CD4-positive, alpha-beta T cell (primary cell): ENCODE measurements around the gene DAPK3. TPM values are rescaled to one million over a fixed set of nuclear protein-coding genes. Genes with fewer than 3 reads are reported as not detected.

Experiments used
- ATAC-seq: fragments of 200-7000 bp; cut with Tn5 transposase; one replicate; pipeline ENCODE4 v1.10.0; 2022; ENCODE audit warnings: mild to moderate bottlenecking; ENCODE audit not compliant: poor library complexity
- CTCF ChIA-PET: fragments of 350-600 bp; sonication (Branson Sonifier 250); formaldehyde crosslinking; loops from one replicate; lab custom pipeline; 2021; ENCODE audit warnings: antibody characterized with exemption, inconsistent platforms; lab: Charles Lee
- POLR2A ChIA-PET: fragments of 350-600 bp; sonication (Branson Sonifier 250); formaldehyde crosslinking; loops from one replicate; lab custom pipeline; 2021; ENCODE audit warnings: antibody characterized with exemption, inconsistent platforms; lab: Charles Lee
- DNase-seq, 14 experiments: peaks; one replicate each; pipeline ENCODE4 v3.0.0-alpha.2; 2013 to 2020; ENCODE audit warnings: mixed read lengths in 2 of 14
- H3K27ac ChIP-seq, 2 donors: one replicate each; pipeline versions ENCODE4 v1.5.1 to v1.7.0; 2013; ENCODE audit warnings: low read length in 2 of 2, low read depth in 1 of 2, mild to moderate bottlenecking in 1 of 2
- H3K27me3 ChIP-seq, 2 experiments: 1 replicate in 1 of 2; 2 replicates in 1 of 2; pipeline versions ENCODE4 v1.6.1 to v1.7.0; 2013; ENCODE audit warnings: low read length in 2 of 2, control low read depth in 1 of 2, mild to moderate bottlenecking in 1 of 2, moderate library complexity in 1 of 2; ENCODE audit not compliant: insufficient read depth in 2 of 2, control insufficient read depth in 1 of 2
- H3K36me3 ChIP-seq: one replicate; pipeline ENCODE4 v1.6.1; 2013; ENCODE audit warnings: low read length, control low read depth; ENCODE audit not compliant: insufficient read depth
- H3K4me1 ChIP-seq: one replicate; pipeline ENCODE4 v1.6.1; 2013; ENCODE audit warnings: low read length, control low read depth; ENCODE audit not compliant: insufficient read depth
- H3K4me3 ChIP-seq: one replicate; pipeline ENCODE4 v1.5.1; 2013; ENCODE audit warnings: mild to moderate bottlenecking, low read length, moderate library complexity
- H3K9me3 ChIP-seq, 2 experiments: 1 replicate in 1 of 2; 2 replicates in 1 of 2; pipeline versions ENCODE4 v1.6.1 to v1.7.0; 2013; ENCODE audit warnings: low read length in 2 of 2, mild to moderate bottlenecking in 2 of 2, control low read depth in 1 of 2, moderate library complexity in 1 of 2; ENCODE audit not compliant: control insufficient read depth in 1 of 2, insufficient read depth in 1 of 2
- H3K27ac Mint-ChIP-seq: one replicate; pipeline ENCODE4 v1.8.0; 2020; ENCODE audit warnings: mixed read lengths
- H3K27me3 Mint-ChIP-seq: one replicate; pipeline ENCODE4 v1.8.0; 2021; ENCODE audit warnings: mixed read lengths
- H3K36me3 Mint-ChIP-seq: one replicate; pipeline ENCODE4 v1.8.0; 2021; ENCODE audit warnings: low read depth, mixed read lengths
- H3K4me1 Mint-ChIP-seq: one replicate; pipeline ENCODE4 v1.8.0; 2021; ENCODE audit warnings: low read depth, mixed read lengths
- H3K4me3 Mint-ChIP-seq: one replicate; pipeline ENCODE4 v1.8.0; 2020; ENCODE audit warnings: mild to moderate bottlenecking, mixed read lengths
- H3K9me3 Mint-ChIP-seq: one replicate; pipeline ENCODE4 v1.8.0; 2020; ENCODE audit warnings: mixed read lengths
- CTCF ChIP-seq: fragments of 200-600 bp; IDR thresholded peaks from one replicate; pipeline ENCODE4 v1.8.0; 2022; ENCODE audit warnings: antibody characterized with exemption, mild to moderate bottlenecking
- intact Hi-C, 2 experiments: fragments of 100-400 bp; cut with DNase I in 1 of 2; cut with micrococcal nuclease in 1 of 2; formaldehyde crosslinking; loops; one replicate each; pipeline versions ENCODE4 v1.15.1 to v1.9.0; 2023 to 2025; cut with DNase I, micrococcal nuclease
- total RNA-seq, 174 experiments: library from RNA in 2 of 174; stranded (reverse) in 2 of 174; gene quantifications; one replicate each; pipeline ENCODE4 v1.2.3 and lab custom pipeline; 2021 to 2026

DAPK3 gene
- total RNA-seq, 2 experiments from 2014 or later = 21.1 to 22.9 TPM

GRCh38 chr19:3984908-3985642, 14.2 kb upstream of the DAPK3 start, which contains the start of gene EEF2:
TSS of gene EEF2 (minus strand) at chr19:3985463. CDS start at chr19:3985380, 83 bp downstream.
- peak within 1 kb of the TSS; percentile 91 for H3K27ac Mint-ChIP-seq
- POLR2A ChIA-PET = interaction anchor here (0.6 to 4.9 kb wide), 27 partner anchors 8 to 980 kb away, joined by 3 to 72 read pairs (median 4); partner anchors contain the start of genes APBA3, CHAF1A, DAPK3 and MRPL54
- no peaks in the 10 kb centered on the region for H3K27me3 Mint-ChIP-seq
- H3K27me3 ChIP-seq = no peaks in the 10 kb centered on the region
- DNase-seq = peak; percentile 89 to 97 (median 92)
- no peak for TF ChIP-seq CTCF
- H3K9me3 Mint-ChIP-seq = no peaks in the 10 kb centered on the region
- peaks cover 64% of the 10 kb centered on the region for H3K36me3 Mint-ChIP-seq
- H3K4me1 Mint-ChIP-seq = peaks cover 52% of the 10 kb centered on the region
- peak within 1 kb of the TSS; percentile 97 for H3K4me3 Mint-ChIP-seq
- H3K4me1 ChIP-seq = peaks cover 70% of the 10 kb centered on the region
- peaks cover 0 to 9% of the 10 kb centered on the region in 2 experiments for H3K9me3 ChIP-seq
- intact Hi-C loops = loop anchor here (1.0 to 10.0 kb wide), 6 partner anchors 14 to 417 kb away; partner anchors contain the start of genes APBA3 (in 2 of the 2), MRPL54 (in 2 of the 2), CHAF1A (in 1 of the 2) and DAPK3 (in 1 of the 2)
- H3K36me3 ChIP-seq = peaks cover 44% of the 10 kb centered on the region
- CTCF ChIA-PET = interaction anchor here (0.6 to 2.2 kb wide), 7 partner anchors 14 to 262 kb away, joined by 3 to 13 read pairs (median 3); partner anchors contain the start of genes DAPK3, PIAS4 and YJU2
- H3K27ac ChIP-seq = peak within 1 kb of the TSS; percentile 90 to 92
- ATAC-seq = peak; percentile 58
- H3K4me3 ChIP-seq = peak within 1 kb of the TSS; percentile 88

- peak; percentile 1 for ATAC-seq
- H3K9me3 Mint-ChIP-seq = no peaks in the 10 kb centered on the region
- peak overlapping the region; percentile 91 for H3K27ac Mint-ChIP-seq
Observed at GRCh38 chr19:3984584-3984907, 13.6 kb upstream of the DAPK3 start.

More at GRCh38 chr19:3984584-3984907, 13.6 kb upstream of the DAPK3 start:
- peaks cover 69% of the 10 kb centered on the region for H3K36me3 Mint-ChIP-seq
- Histone ChIP-seq H3K27ac (peak overlapping the region; percentile 90 to 92), H3K36me3 (peaks cover 49% of the 10 kb centered on the region), H3K27me3 (no peaks in the 10 kb centered on the region), H3K4me1 (peaks cover 71% of the 10 kb centered on the region), H3K9me3 (peaks cover 0 to 9% of the 10 kb centered on the region in 2 experiments), H3K4me3 (peak overlapping the region; percentile 88)
- H3K4me3 Mint-ChIP-seq = peak overlapping the region; percentile 97
- CTCF ChIA-PET = interaction anchor here (0.9 to 2.2 kb wide), 2 partner anchors 23 to 134 kb away, joined by 3 to 12 read pairs; partner anchors contain the start of gene PIAS4
- H3K4me1 Mint-ChIP-seq = peaks cover 50% of the 10 kb centered on the region
- intact Hi-C loops = loop anchor here (2.0 to 10.0 kb wide), 2 partner anchors 14 to 120 kb away; partner anchors contain the start of gene DAPK3 (in 1 of the 2)
- no peak for TF ChIP-seq CTCF
- DNase-seq = no peak
- no peaks in the 10 kb centered on the region for H3K27me3 Mint-ChIP-seq
- POLR2A ChIA-PET = interaction anchor here (0.6 to 4.9 kb wide), 11 partner anchors 8 to 980 kb away, joined by 3 to 72 read pairs (median 4); partner anchors contain the start of genes APBA3, CHAF1A, DAPK3 and MRPL54
